GM18502 (cell line): ENCODE data around the gene KCTD7.
"Not testable (repeated sequence)": the region's sequence is repeated elsewhere in the genome, so short reads cannot be mapped to it uniquely, and the experiment has no call there.

Source experiments
- ATAC-seq: cut with Tn5 transposase; IDR thresholded peaks from one replicate; pipeline ENCODE4 v1.9.1; 2021; ENCODE audit warnings: mild to moderate bottlenecking; ENCODE audit not compliant: unreplicated experiment, poor library complexity

KCTD7 gene

GRCh38 chr7:66643395-66643794, 14.7 kb downstream of the KCTD7 start:
- ATAC-seq = no peak

- ATAC-seq = not testable (repeated sequence)
Measured at GRCh38 chr7:66651026-66651425, 22.3 kb downstream of the KCTD7 start.

- not testable (repeated sequence) for ATAC-seq
Measured at GRCh38 chr7:66653719-66654274, 25.1 kb downstream of the KCTD7 start.

GRCh38 chr7:66654275-66655112, 25.8 kb downstream of the KCTD7 start:
- ATAC-seq = peak; percentile 92

- peak; percentile 5 for ATAC-seq
Measured at GRCh38 chr7:66655113-66655806, 26.6 kb downstream of the KCTD7 start.

GRCh38 chr7:66655826-66656485, 27.3 kb downstream of the KCTD7 start:
- ATAC-seq = not testable (repeated sequence)

- ATAC-seq = no peak
Measured at GRCh38 chr7:66657798-66658197, 29.1 kb downstream of the KCTD7 start.

- no peak for ATAC-seq
Measured at GRCh38 chr7:66662646-66663264, 34.1 kb downstream of the KCTD7 start.

GRCh38 chr7:66664590-66665293, 36.1 kb downstream of the KCTD7 start:
- ATAC-seq = no peak

- ATAC-seq = no peak
Measured at GRCh38 chr7:66666313-66666952, 37.8 kb downstream of the KCTD7 start.

GRCh38 chr7:66667023-66667728, 38.5 kb downstream of the KCTD7 start:
- no peak for ATAC-seq

- ATAC-seq = no peak
Measured at GRCh38 chr7:66668112-66668511, 39.4 kb downstream of the KCTD7 start.

GRCh38 chr7:66668677-66669076, 40.0 kb downstream of the KCTD7 start:
- ATAC-seq = no peak

GRCh38 chr7:66669088-66669487, 40.4 kb downstream of the KCTD7 start:
- ATAC-seq = no peak

GRCh38 chr7:66669496-66669895, 40.8 kb downstream of the KCTD7 start:
- ATAC-seq = no peak

- ATAC-seq = no peak
Measured at GRCh38 chr7:66671034-66671433, 42.4 kb downstream of the KCTD7 start.

- not testable (repeated sequence) for ATAC-seq
Measured at GRCh38 chr7:66671486-66671885, 42.8 kb downstream of the KCTD7 start.

GRCh38 chr7:66672432-66673123, 43.9 kb downstream of the KCTD7 start:
- not testable (repeated sequence) for ATAC-seq
